Ascending aorta (tissue), 2 donors: ENCODE data around the gene CRYGC. TPM values are rescaled to one million over a fixed set of nuclear protein-coding genes. Genes with fewer than 3 reads are reported as not detected.
A peak's percentile ranks its signal among the peaks of the same experiment; 100 is the strongest.
"Not testable (repeated sequence)": the region's sequence is repeated elsewhere in the genome, so short reads cannot be mapped to it uniquely, and the experiment has no call there.

Source experiments
- DNase-seq, 2 donors: peaks; one replicate each; pipeline ENCODE4 v3.0.0-alpha.2; 2019; ENCODE audit warnings: low spot score in 2 of 2
- H3K27ac ChIP-seq, 2 donors: fragments of 200-600 bp; sonication (generic); one replicate each; pipeline ENCODE4 v1.5.1; 2016 to 2017; ENCODE audit warnings: mild to moderate bottlenecking in 1 of 2
- H3K27me3 ChIP-seq: fragments of 200-600 bp; sonication (generic); one replicate; pipeline ENCODE4 v1.5.1; 2017
- H3K36me3 ChIP-seq, 2 donors: fragments of 200-600 bp; sonication (generic); one replicate each; pipeline ENCODE4 v1.5.1; 2016
- H3K4me1 ChIP-seq, 2 donors: fragments of 200-600 bp; sonication (generic); one replicate each; pipeline ENCODE4 v1.5.1; 2016 to 2017; ENCODE audit warnings: mild to moderate bottlenecking in 1 of 2
- H3K4me3 ChIP-seq, 2 donors: fragments of 200-600 bp; sonication (generic); one replicate each; pipeline ENCODE4 v1.5.1; 2016 to 2017; ENCODE audit warnings: mild to moderate bottlenecking in 1 of 2
- H3K9me3 ChIP-seq, 2 donors: fragments of 200-600 bp; sonication (generic); one replicate each; pipeline ENCODE4 v1.5.1; 2016
- intact Hi-C: fragments of 100-400 bp; cut with DNase I; formaldehyde crosslinking; loops from one replicate; pipeline ENCODE4 v1.15.1; 2023
- total RNA-seq: library from RNA; depleted of rRNA; stranded (reverse); fragments of >200 nt; gene quantifications from one replicate; pipeline ENCODE4 v1.1.0, GENCODE V29; 2016
- TF ChIP-seq, protein P1 (sequence below), 3 experiments: fragments of 200-600 bp in 2 of 3; fragments of 450-650 bp in 1 of 3; sonication (generic) in 2 of 3; IDR thresholded peaks; one replicate each; pipeline ENCODE4 v1.5.1; 2016 to 2019; ENCODE audit warnings: antibody characterized with exemption in 3 of 3, mild to moderate bottlenecking in 1 of 3, moderate library complexity in 1 of 3

CRYGC gene
- total RNA-seq, 1 donor from 2014 or later, result not detected

DNA sequence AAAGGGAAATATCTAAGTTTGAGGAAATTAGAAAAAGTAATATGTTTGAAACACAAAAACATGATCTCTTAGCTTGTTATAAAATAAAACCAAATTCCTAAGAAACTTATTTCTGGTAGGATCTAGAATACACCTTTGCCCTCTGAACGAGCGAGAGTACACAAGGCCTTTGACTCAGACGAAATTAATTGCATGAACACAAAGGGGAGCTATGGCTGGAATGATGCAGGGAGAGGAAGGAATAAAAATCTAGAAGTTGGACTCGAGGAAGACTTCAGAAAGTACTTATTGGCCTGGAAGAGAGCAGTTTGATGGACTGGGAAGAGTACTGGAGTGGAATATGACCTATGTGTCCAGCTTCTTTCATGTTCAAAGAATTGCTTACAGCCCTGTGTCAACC is 4.4 kb downstream of the CRYGC start:
- H3K4me3 ChIP-seq, result no peak overlapping the region
- DNase-seq, result no peak
- H3K27me3 ChIP-seq, result no peaks in the 10 kb centered on the region
- H3K36me3 ChIP-seq, result no peaks in the 10 kb centered on the region
- TF ChIP-seq, protein P1, sequence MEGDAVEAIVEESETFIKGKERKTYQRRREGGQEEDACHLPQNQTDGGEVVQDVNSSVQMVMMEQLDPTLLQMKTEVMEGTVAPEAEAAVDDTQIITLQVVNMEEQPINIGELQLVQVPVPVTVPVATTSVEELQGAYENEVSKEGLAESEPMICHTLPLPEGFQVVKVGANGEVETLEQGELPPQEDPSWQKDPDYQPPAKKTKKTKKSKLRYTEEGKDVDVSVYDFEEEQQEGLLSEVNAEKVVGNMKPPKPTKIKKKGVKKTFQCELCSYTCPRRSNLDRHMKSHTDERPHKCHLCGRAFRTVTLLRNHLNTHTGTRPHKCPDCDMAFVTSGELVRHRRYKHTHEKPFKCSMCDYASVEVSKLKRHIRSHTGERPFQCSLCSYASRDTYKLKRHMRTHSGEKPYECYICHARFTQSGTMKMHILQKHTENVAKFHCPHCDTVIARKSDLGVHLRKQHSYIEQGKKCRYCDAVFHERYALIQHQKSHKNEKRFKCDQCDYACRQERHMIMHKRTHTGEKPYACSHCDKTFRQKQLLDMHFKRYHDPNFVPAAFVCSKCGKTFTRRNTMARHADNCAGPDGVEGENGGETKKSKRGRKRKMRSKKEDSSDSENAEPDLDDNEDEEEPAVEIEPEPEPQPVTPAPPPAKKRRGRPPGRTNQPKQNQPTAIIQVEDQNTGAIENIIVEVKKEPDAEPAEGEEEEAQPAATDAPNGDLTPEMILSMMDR (IDR thresholded peaks at IDR 0.05), result no peak
- no peak overlapping the region for H3K27ac ChIP-seq
- H3K4me1 ChIP-seq, result no peaks in the 10 kb centered on the region
- intact Hi-C loops, result no loop called here
- H3K9me3 ChIP-seq, result no peaks in the 10 kb centered on the region

DNA sequence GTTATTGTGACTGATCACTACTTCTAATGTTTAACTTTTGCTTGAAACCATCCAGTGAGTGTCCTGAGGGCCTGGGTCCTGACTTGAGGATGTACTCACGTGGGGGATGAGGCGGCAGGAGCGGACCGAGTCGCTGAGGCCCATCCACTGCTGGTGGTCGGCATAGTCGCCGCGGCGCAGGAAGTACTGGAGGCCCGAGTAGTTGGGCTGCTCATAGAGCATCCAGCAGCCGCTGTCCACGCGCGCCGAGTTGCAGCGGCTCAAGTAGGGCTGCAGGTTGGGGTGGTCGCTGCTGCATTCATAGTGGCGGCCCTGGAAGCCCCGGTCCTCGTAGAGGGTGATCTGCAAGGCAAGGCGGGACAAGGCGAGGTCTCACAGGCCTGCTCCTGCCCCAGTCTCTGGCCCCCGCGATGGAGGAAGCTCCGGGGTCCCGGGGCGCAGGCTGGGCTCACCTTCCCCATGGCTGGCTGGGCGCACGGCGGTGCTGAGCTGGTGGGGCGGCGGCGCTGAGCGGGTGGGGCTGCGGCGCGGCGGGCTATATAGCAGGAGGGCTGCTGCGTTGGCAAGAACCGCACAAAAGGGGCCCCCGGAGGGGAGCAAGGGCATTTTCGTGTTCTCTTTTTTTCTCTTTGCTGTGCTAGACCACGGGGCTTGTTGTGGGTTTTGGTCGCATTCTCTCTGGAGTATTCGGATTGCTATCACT is 5.5 kb downstream of the CRYGC start, which contains the start of gene CRYGD:
Gene CRYGD, minus strand, starts transcription at position 512 of the 703 bp plus-strand sequence. Its CDS starts 51 bp downstream, at position 461.
- H3K4me3 ChIP-seq, result peak within 1 kb of the TSS in 1 of 2 donors; percentile 36

GRCh38 chr2:208122248-208122647 is 7.4 kb downstream of the CRYGC start:
- no peak overlapping the region for H3K4me3 ChIP-seq
- no peak for DNase-seq
- H3K9me3 ChIP-seq, result no peaks in the 10 kb centered on the region
- TF ChIP-seq, protein P1 (IDR thresholded peaks at IDR 0.05), result no peak
- no peaks in the 10 kb centered on the region for H3K27me3 ChIP-seq
- intact Hi-C loops, result no loop called here
- H3K4me1 ChIP-seq, result no peaks in the 10 kb centered on the region
- H3K27ac ChIP-seq, result no peak overlapping the region
- H3K36me3 ChIP-seq, result no peaks in the 10 kb centered on the region

More for the DNA sequence above, 5.5 kb downstream of the CRYGC start, which contains the start of gene CRYGD:
- H3K27ac ChIP-seq, H3K9me3 ChIP-seq, H3K27me3 ChIP-seq, H3K36me3 ChIP-seq, intact Hi-C loops, H3K4me1 ChIP-seq, DNase-seq: not testable (repeated sequence)

- intact Hi-C loops, result no loop called here
- DNase-seq, result no peak
- Histone ChIP-seq H3K27me3 (no peaks in the 10 kb centered on the region), H3K27ac (no peak overlapping the region), H3K4me3 (no peak overlapping the region), H3K4me1 (no peaks in the 10 kb centered on the region), H3K9me3 (no peaks in the 10 kb centered on the region), H3K36me3 (no peaks in the 10 kb centered on the region)
- TF ChIP-seq, protein P1 (IDR thresholded peaks at IDR 0.05), result no peak
Measured at GRCh38 chr2:208118918-208119317, 10.7 kb downstream of the CRYGC start.

DNA sequence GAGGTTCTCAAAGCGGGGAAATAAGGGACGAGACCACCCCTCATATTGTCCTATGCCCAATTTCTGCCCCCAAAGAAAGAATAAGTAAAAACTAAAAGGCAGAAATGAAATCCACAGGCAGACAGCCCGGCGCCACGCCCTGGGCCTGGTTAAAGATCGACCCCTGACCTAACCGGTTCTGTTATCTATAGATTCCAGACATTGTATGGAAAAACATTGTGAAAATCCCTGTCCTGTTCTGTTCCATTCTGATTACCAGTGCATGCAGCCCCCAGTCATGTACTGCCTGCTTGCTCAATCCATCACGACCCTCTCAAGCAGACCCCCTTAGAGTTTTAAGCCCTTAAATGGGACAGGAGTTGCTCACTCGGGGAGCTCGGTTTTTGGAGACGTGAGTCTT is 12.2 kb downstream of the CRYGC start:
- H3K4me1 ChIP-seq, H3K36me3 ChIP-seq, intact Hi-C loops, DNase-seq, H3K27me3 ChIP-seq, H3K9me3 ChIP-seq, H3K27ac ChIP-seq, H3K4me3 ChIP-seq: not testable (repeated sequence)

GRCh38 chr2:208112969-208113368 is 16.7 kb downstream of the CRYGC start:
- no peak for DNase-seq
- Histone ChIP-seq H3K27ac (no peak overlapping the region), H3K36me3 (no peaks in the 10 kb centered on the region), H3K27me3 (no peaks in the 10 kb centered on the region), H3K4me1 (no peaks in the 10 kb centered on the region), H3K9me3 (no peaks in the 10 kb centered on the region), H3K4me3 (no peak overlapping the region)
- TF ChIP-seq, protein P1 (IDR thresholded peaks at IDR 0.05), result no peak
- intact Hi-C loops, result no loop called here

DNA sequence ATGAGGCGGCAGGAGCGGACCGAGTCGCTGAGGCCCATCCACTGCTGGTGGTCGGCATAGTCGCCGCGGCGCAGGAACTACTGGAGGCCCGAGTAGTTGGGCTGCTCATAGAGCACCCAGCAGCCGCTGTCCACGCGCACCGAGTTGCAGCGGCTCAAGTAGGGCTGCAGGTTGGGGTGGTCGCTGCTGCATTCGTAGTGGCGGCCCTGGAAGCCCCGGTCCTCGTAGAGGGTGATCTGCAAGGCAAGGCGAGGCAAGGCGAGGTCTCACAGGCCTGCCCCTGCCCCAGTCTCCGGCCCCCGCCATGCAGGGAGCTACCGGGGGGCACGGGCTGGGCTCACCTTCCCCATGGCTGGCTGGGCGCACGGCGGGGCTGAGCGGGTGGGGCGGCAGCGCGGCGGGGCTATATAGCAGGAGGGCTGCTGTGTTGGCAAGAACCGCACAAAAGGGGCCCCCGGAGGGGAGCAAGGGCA is 17.3 kb downstream of the CRYGC start:
- H3K27me3 ChIP-seq, H3K4me1 ChIP-seq, intact Hi-C loops, H3K4me3 ChIP-seq, DNase-seq, H3K27ac ChIP-seq, H3K36me3 ChIP-seq, H3K9me3 ChIP-seq: not testable (repeated sequence)
